Breast epithelium (tissue), 3 donors: Measurements from ENCODE around the gene NCKAP5.

Source experiments
- CTCF ChIP-seq, 3 donors: fragments of 450-650 bp; IDR thresholded peaks; one replicate each; pipeline ENCODE4 v1.5.1; 2016 to 2017; ENCODE audit warnings: antibody characterized with exemption in 3 of 3, mild to moderate bottlenecking in 3 of 3, moderate library complexity in 3 of 3
- POLR2A ChIP-seq: fragments of 450-650 bp; IDR thresholded peaks from one replicate; pipeline ENCODE4 v1.6.1; 2016; ENCODE audit warnings: antibody characterized with exemption, mild to moderate bottlenecking, moderate library complexity

- TF ChIP-seq CTCF (IDR thresholded peaks at IDR 0.05) = no peak
- no peak for TF ChIP-seq POLR2A
Observed at GRCh38 chr2:132691556-132691955, 876.7 kb downstream of the NCKAP5 start.
